Stimulated activated naive CD4-positive, alpha-beta T cell treated with Interleukin-2 at 50 U/mL for 16 hours (primary cell): Measurements from ENCODE around the gene FAM20C.

ENCODE experiments used
- DNase-seq: peaks from one replicate; lab custom pipeline; 2025; lab: John Stamatoyannopoulos, UW

FAM20C gene

DNA sequence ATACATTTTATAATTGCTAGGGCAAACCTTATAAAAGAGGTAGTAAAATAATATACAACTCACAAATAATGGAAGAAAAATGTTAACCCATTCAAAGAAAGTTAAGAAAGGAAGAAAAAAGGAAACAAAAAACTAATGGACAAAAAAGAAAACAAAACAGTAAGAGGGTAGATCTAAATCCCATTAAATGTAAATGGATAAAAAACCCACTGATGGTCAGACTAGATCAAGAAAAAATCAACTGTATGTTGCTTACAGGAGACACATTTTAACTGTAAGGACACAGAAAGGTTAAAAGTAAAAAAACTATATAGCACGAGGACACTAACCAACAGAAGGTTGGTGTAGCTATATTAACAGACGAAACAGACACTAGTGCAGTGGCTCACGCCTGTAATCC, 115.6 kb downstream of the FAM20C start:
- no peak for DNase-seq

DNA sequence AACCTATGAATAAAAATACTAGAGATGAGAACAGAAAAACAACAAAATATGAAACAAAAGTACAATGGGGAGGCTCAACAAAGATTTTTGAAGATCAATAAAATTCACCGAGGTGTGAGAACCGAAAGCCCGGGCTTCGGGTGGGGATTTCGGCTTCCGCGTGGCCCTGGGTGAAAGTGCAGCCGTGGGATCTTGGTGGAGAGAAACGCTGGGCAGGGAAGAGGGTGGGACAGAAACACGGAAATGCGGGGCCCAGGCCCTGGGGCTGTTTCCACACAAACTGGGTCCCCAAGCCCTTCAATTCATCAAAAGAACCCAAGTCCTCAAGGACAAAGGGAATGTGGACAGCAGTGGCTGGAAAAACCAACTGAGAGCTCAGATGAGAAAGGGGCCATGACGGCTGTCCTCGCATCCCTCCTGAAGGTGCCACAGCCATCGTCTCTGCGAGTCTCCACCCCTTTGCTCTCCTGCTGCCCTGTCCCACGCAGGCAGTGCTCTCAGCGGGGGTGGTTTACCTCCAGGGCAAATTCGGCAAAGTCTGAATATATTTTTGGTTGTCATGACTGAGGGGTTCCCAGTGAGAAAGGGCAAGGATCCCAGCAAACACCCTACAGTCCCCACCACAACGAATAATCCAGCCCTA, 117.3 kb downstream of the FAM20C start:
- no peak for DNase-seq
